K562 (cell line): ENCODE measurements around the gene CCDC28A. TPM values are rescaled to one million over a fixed set of nuclear protein-coding genes. Genes with fewer than 3 reads are reported as not detected.

Source experiments
- ATAC-seq: fragments of 200-7000 bp; cut with Tn5 transposase; 3 replicates; pipeline ENCODE4 v1.9.1; 2020; ENCODE audit warnings: moderate library complexity
- BruUV-seq: library from RNA; stranded (reverse); fragments of 400-500 nt; replicated peaks from 2 replicates; lab custom pipeline; 2021; lab: Mats Ljungman, UMichigan
- CTCF ChIA-PET: fragments of 300-600 bp; formaldehyde crosslinking; extraction: SDS; loops from one replicate; lab custom pipeline; 2021; ENCODE audit warnings: low intra/inter-chr PET ratio; lab: Yijun Ruan, JAX
- POLR2A ChIA-PET: fragments of 300-600, 350-650 bp; sonication (Branson Sonifier 250); formaldehyde crosslinking; extraction: SDS; loops from one replicate; lab custom pipeline; 2021; ENCODE audit warnings: antibody characterized with exemption, inconsistent platforms; lab: Yijun Ruan, JAX
- DNase-seq, 4 experiments: peaks; one replicate each; pipeline versions ENCODE4 v3.0.0 to v3.0.0-alpha.2; 2011 to 2018; ENCODE audit warnings: low spot score in 3 of 4, mixed read lengths in 3 of 4; ENCODE audit errors: extremely low read depth in 1 of 4
- FAIRE-seq: peaks from 2 replicates; lab custom pipeline; 2011; peaks lifted over from hg19 to GRCh38; lab: Jason Lieb, UNC
- H2AFZ ChIP-seq: 2 replicates; pipeline ENCODE4 v1.6.0; 2011; ENCODE audit warnings: low read depth, low read length, control low read depth, inconsistent platforms
- H3K27ac ChIP-seq: fragments of 200-600 bp; 3 replicates; pipeline ENCODE4 v1.8.0; 2011; ENCODE audit warnings: low read depth, mild to moderate bottlenecking, control low read depth, inconsistent platforms, low read length, moderate library complexity, mixed read lengths; ENCODE audit errors: extremely low read depth
- H3K27me3 ChIP-seq, 2 experiments: fragments of 300-600 bp in 1 of 2; 2 replicates in 1 of 2; 3 replicates in 1 of 2; pipeline versions ENCODE4 v1.6.0 to v1.8.0; 2011; ENCODE audit warnings: inconsistent platforms in 2 of 2, low read length in 2 of 2, mild to moderate bottlenecking in 1 of 2, mixed read lengths in 1 of 2, moderate library complexity in 1 of 2; ENCODE audit not compliant: control insufficient read depth in 2 of 2, insufficient read depth in 2 of 2
- H3K36me3 ChIP-seq: fragments of 300-600 bp; 3 replicates; pipeline ENCODE4 v1.8.0; 2011; ENCODE audit warnings: mild to moderate bottlenecking, low read length, inconsistent platforms; ENCODE audit not compliant: control insufficient read depth, insufficient read depth
- H3K4me1 ChIP-seq, 2 experiments: fragments of 200-600 bp in 1 of 2; replicated peaks in 1 of 2; 2 replicates in 1 of 2; 3 replicates in 1 of 2; pipeline versions ENCODE4 v1.5.1 to v1.8.0; 2011; ENCODE audit warnings: inconsistent platforms in 2 of 2, low read length in 2 of 2, mild to moderate bottlenecking in 1 of 2, mixed read lengths in 1 of 2, moderate library complexity in 1 of 2; ENCODE audit not compliant: control insufficient read depth in 2 of 2, insufficient read depth in 2 of 2
- H3K4me2 ChIP-seq: 2 replicates; pipeline ENCODE4 v1.6.1; 2011; ENCODE audit warnings: low read length, control low read depth, inconsistent platforms, mixed read lengths; ENCODE audit not compliant: insufficient read depth
- H3K4me3 ChIP-seq: fragments of 200-600 bp; sonication (generic), shearing (Covaris generic); 2 replicates; pipeline ENCODE4 v1.5.1; 2016; ENCODE audit warnings: control low read depth, inconsistent platforms
- H3K79me2 ChIP-seq: fragments of 200-600 bp; 3 replicates; pipeline ENCODE4 v1.8.0; 2011; ENCODE audit warnings: low read length, inconsistent platforms; ENCODE audit not compliant: control insufficient read depth, insufficient read depth
- H3K9ac ChIP-seq, 2 experiments: 2 replicates each; pipeline versions ENCODE4 v1.6.0 to v1.6.1; 2011; ENCODE audit warnings: low read depth in 2 of 2, low read length in 2 of 2, control low read depth in 1 of 2, inconsistent platforms in 1 of 2, mild to moderate bottlenecking in 1 of 2, mixed read lengths in 1 of 2; ENCODE audit not compliant: insufficient read depth in 1 of 2
- H3K9me1 ChIP-seq: one replicate; pipeline ENCODE4 v1.6.0; 2011; ENCODE audit warnings: inconsistent platforms, mild to moderate bottlenecking, low read length, moderate library complexity; ENCODE audit not compliant: control insufficient read depth, insufficient read depth
- H3K9me3 ChIP-seq: replicated peaks from 2 replicates; pipeline ENCODE4 v1.5.1; 2011; ENCODE audit warnings: low read depth, low read length, inconsistent platforms; ENCODE audit not compliant: control insufficient read depth, insufficient read depth
- H4K20me1 ChIP-seq: replicated peaks from 2 replicates; pipeline ENCODE4 v1.6.1; 2011; ENCODE audit warnings: low read length, inconsistent platforms, mixed read lengths; ENCODE audit not compliant: control insufficient read depth, insufficient read depth
- CBX2 ChIP-seq: fragments of 200-600 bp; sonication (generic); IDR thresholded peaks from one replicate; pipeline ENCODE4 v1.6.1; 2012; ENCODE audit warnings: mild to moderate bottlenecking, low read length, inconsistent platforms; ENCODE audit not compliant: insufficient read depth, poor library complexity, severe bottlenecking
- CEBPZ ChIP-seq: fragments of 150-350 bp; IDR thresholded peaks from 2 replicates; pipeline ENCODE4 v1.6.1; 2014; ENCODE audit warnings: low read depth, mild to moderate bottlenecking, low read length, borderline replicate concordance
- HBP1 ChIP-seq: fragments of 450-650 bp; formaldehyde crosslinking; IDR thresholded peaks from 2 replicates; pipeline ENCODE4 v1.4.0; 2022; ENCODE audit warnings: missing genetic modification characterization
- HNRNPUL1 ChIP-seq: fragments of 200-400 bp; formaldehyde crosslinking; IDR thresholded peaks from 2 replicates; pipeline ENCODE4 v1.6.1; 2017; ENCODE audit warnings: low read length
- LCOR ChIP-seq: sonication (generic); formaldehyde crosslinking; IDR thresholded peaks from 2 replicates; pipeline ENCODE4 v1.8.0; 2022; ENCODE audit warnings: mild to moderate bottlenecking, missing genetic modification reagents
- MAZ ChIP-seq, 2 experiments: fragments of 450-650 bp in 1 of 2; sonication (generic) in 1 of 2; formaldehyde crosslinking; IDR thresholded peaks in 1 of 2; conservative IDR thresholded peaks in 1 of 2; 2 replicates each; pipeline versions ENCODE4 v1.4.0 to v1.5.0; 2020; ENCODE audit warnings: mild to moderate bottlenecking in 1 of 2, missing genetic modification reagents in 1 of 2
- NR2C1 ChIP-seq, 2 experiments: fragments of 450-650 bp; IDR thresholded peaks; 2 replicates each; pipeline ENCODE4 v1.6.1; 2017; ENCODE audit warnings: mild to moderate bottlenecking in 2 of 2, antibody characterized with exemption in 1 of 2, inconsistent platforms in 1 of 2, missing compliant biosample characterization in 1 of 2, missing genetic modification characterization in 1 of 2
- NRF1 ChIP-seq, 2 experiments: fragments of 450-650 bp; IDR thresholded peaks in 1 of 2; conservative IDR thresholded peaks in 1 of 2; 2 replicates each; pipeline ENCODE4 v1.6.1; 2014; ENCODE audit warnings: mild to moderate bottlenecking in 2 of 2
- RBM14 ChIP-seq: fragments of 200-400 bp; formaldehyde crosslinking; IDR thresholded peaks from 2 replicates; pipeline ENCODE4 v1.6.1; 2018; ENCODE audit warnings: low read depth, mild to moderate bottlenecking, low read length, moderate library complexity, borderline replicate concordance; ENCODE audit not compliant: insufficient read depth
- SRSF1 ChIP-seq: fragments of 200-400 bp; formaldehyde crosslinking; IDR thresholded peaks from 2 replicates; pipeline ENCODE4 v1.6.1; 2017; ENCODE audit warnings: mild to moderate bottlenecking, low read depth, low read length, moderate library complexity
- TBP ChIP-seq: optimal IDR thresholded peaks from 2 replicates; pipeline ENCODE3; 2011; ENCODE audit warnings: low read depth, low read length, improper control_type of control experiment
- TEAD4 ChIP-seq, 2 experiments: sonication (generic) in 1 of 2; formaldehyde crosslinking in 1 of 2; IDR thresholded peaks; 2 replicates each; pipeline versions ENCODE4 v1.6.1 to v1.8.0; 2012 to 2022; ENCODE audit warnings: borderline replicate concordance in 1 of 2, inconsistent platforms in 1 of 2, low read length in 1 of 2, mild to moderate bottlenecking in 1 of 2, missing genetic modification reagents in 1 of 2
- U2AF2 ChIP-seq: fragments of 200-400 bp; formaldehyde crosslinking; optimal IDR thresholded peaks from 2 replicates; pipeline ENCODE3; 2017; ENCODE audit warnings: low read depth, mild to moderate bottlenecking, low read length
- XRCC3 ChIP-seq: fragments of 450-650 bp; IDR thresholded peaks from 2 replicates; pipeline ENCODE4 v1.6.1; 2017; ENCODE audit warnings: mild to moderate bottlenecking, moderate library complexity
- ZKSCAN1 ChIP-seq: fragments of 150-350 bp; IDR thresholded peaks from 2 replicates; pipeline ENCODE4 v1.6.1; 2016; ENCODE audit warnings: low read depth, low read length
- WGBS: fragments of 100-300 bp; shearing (Covaris generic); methylation state at CpG from one replicate; pipeline ENCODE4 v1.1.6; 2016; ENCODE audit warnings: low coverage, mixed read lengths; ENCODE audit not compliant: insufficient coverage; ENCODE audit errors: missing lambda C conversion rate; 5-methylcytosine and 5-hydroxymethylcytosine counted together
- in situ Hi-C: fragments of 300-500 bp; cut with MboI; formaldehyde crosslinking; loops from 4 replicates; pipeline ENCODE4 v1.15.0; 2018; ENCODE audit warnings: inconsistent platforms, mixed read lengths
- intact Hi-C: fragments of 100-400 bp; cut with micrococcal nuclease; formaldehyde crosslinking; loops from 2 replicates; pipeline ENCODE4 v1.14.2; 2022
- polyA plus RNA-seq, 8 experiments: library from polyadenylated mRNA; depleted of rRNA in 4 of 8; stranded (reverse) in 5 of 8; unstranded in 3 of 8; fragments of >200 nt; fragmentation: Nextera tagmentation in 2 of 8; fragmentation: Illumina TruSeq in 1 of 8; extraction: Ambion mirVana in 2 of 8; extraction: Trizol in 1 of 8; gene quantifications; 2 replicates each; pipeline versions ENCODE4 v1.2.1 to v1.2.3, GENCODE V29; 2011 to 2014; ENCODE audit warnings: inconsistent platforms in 1 of 8, missing spikeins in 1 of 8
- total RNA-seq, 7 experiments: library from RNA; depleted of rRNA in 6 of 7; stranded (reverse); fragments of >200 nt in 6 of 7; fragmentation: Illumina TruSeq in 2 of 7; extraction: Trizol in 2 of 7; gene quantifications; 2 replicates each; pipeline versions ENCODE4 v1.2.1 to v1.2.3, GENCODE V29; 2011 to 2021; ENCODE audit warnings: low replicate concordance in 1 of 7

The CCDC28A gene
- total and polyA plus RNA-seq, 9 of the 15 experiments (the other 6 are each of a cell fraction or from before 2014, with no cell fraction given) = 12.6 to 35.5 (median 19.1) TPM

GRCh38 chr6:138830248-138830647 is 56.7 kb downstream of the CCDC28A start:
- H2AFZ ChIP-seq = no peak overlapping the region
- no peaks in the 10 kb centered on the region for H3K79me2 ChIP-seq
- H3K36me3 ChIP-seq = no peaks in the 10 kb centered on the region
- H3K9me3 ChIP-seq = no peaks in the 10 kb centered on the region
- no peaks in the 10 kb centered on the region for H3K9me1 ChIP-seq
- no peaks in the 10 kb centered on the region for H4K20me1 ChIP-seq
- ChIA-PET POLR2A (interaction anchor here (0.6 to 0.7 kb wide), 3 partner anchors 172 to 974 kb away, joined by 3 to 4 read pairs (median 4); no protein-coding TSS in a partner anchor), CTCF (no interaction called here)
- H3K9ac ChIP-seq = no peak overlapping the region
- in situ Hi-C loops = no loop called here
- FAIRE-seq = no peak
- no peaks in the 10 kb centered on the region for H3K4me1 ChIP-seq
- H3K27me3 ChIP-seq = peaks cover 18 to 27% of the 10 kb centered on the region in 2 experiments
- no TSS peak for BruUV-seq
- ATAC-seq = no peak
- intact Hi-C loops = no loop called here
- H3K4me3 ChIP-seq = no peak overlapping the region
- no peak overlapping the region for H3K4me2 ChIP-seq
- DNase-seq = no peak
- WGBS = under 1% methylated on average over 7 of the region's 7 CpGs
- no peak overlapping the region for H3K27ac ChIP-seq
- no peak for TF ChIP-seq NR2C1 (IDR thresholded peaks at IDR 0.05)
- no peak for TF ChIP-seq NR2C1 (tag; IDR thresholded peaks at IDR 0.05)
- no peak for TF ChIP-seq TEAD4 (IDR thresholded peaks at IDR 0.05; ENCODE audit: low read length)
- TF ChIP-seq TEAD4 (CRISPR knock-in tag; IDR thresholded peaks at IDR 0.05; ENCODE audit: borderline replicate concordance) = no peak
- no peak for TF ChIP-seq NRF1 (conservative IDR thresholded peaks at IDR 0.05 in 1 of 2, IDR thresholded peaks at IDR 0.05 in 1 of 2)
- TF ChIP-seq TBP = no peak
- TF ChIP-seq MAZ (CRISPR knock-in tag; conservative IDR thresholded peaks at IDR 0.05 in 1 of 2, IDR thresholded peaks at IDR 0.05 in 1 of 2) = no peak
- no peak for TF ChIP-seq RBM14
- TF ChIP-seq ZKSCAN1 = no peak
- no peak for TF ChIP-seq XRCC3
- no peak for TF ChIP-seq LCOR (CRISPR knock-in tag)
- TF ChIP-seq HBP1 = no peak
- TF ChIP-seq HNRNPUL1 = no peak
- no peak for TF ChIP-seq U2AF2
- no peak for TF ChIP-seq CEBPZ
- TF ChIP-seq CBX2 = no peak
- TF ChIP-seq SRSF1 = no peak
